Endometrium (tissue), 2 donors: ENCODE data around the gene ARL15.
"Not testable (repeated sequence)": the region's sequence is repeated elsewhere in the genome, so short reads cannot be mapped to it uniquely, and the experiment has no call there.

ENCODE experiments used
- FAIRE-seq: peaks from 2 replicates; lab custom pipeline; 2012; peaks lifted over from hg19 to GRCh38; lab: Jason Lieb, UNC
- donor health status: control.
- donor health status: control.

Gene ARL15

DNA sequence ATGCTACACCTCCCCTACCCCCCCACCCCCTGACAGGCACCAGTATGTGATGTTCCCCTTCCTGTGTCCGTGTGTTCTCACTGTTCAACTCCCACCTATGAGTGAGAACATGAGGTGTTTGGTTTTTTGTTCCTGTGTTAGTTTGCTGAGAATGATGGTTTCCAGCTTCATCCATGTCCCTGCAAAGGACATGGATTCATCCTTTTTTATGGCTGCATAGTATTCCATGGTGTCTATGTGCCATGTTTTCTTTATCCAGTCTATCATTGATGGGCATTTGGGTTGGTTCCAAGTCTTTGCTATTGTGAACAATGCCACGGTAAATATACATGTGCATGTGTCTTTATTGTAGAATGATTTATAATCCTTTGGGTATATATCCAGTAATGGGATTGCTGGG, 328.1 kb downstream of the ARL15 start:
- not testable (repeated sequence) for FAIRE-seq

DNA sequence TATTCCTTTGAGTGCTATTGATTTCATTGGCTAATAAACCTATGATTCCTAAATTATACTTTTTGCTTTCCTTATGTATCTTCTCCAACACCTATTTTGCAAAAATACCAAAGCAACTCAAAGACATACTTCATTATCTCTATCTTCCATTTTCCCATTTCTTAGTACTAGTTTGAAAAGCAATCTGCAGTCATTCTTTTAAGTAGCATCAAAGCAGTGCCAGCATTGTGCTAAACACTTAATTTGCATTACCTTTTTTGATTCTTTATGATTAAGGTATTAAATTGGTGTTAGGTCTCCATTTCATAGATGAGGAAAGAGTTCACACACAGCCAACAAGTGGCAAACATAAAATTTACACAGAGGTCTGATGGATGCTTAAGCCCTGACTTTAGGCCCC, 330.3 kb downstream of the ARL15 start:
- FAIRE-seq, result no peak

DNA sequence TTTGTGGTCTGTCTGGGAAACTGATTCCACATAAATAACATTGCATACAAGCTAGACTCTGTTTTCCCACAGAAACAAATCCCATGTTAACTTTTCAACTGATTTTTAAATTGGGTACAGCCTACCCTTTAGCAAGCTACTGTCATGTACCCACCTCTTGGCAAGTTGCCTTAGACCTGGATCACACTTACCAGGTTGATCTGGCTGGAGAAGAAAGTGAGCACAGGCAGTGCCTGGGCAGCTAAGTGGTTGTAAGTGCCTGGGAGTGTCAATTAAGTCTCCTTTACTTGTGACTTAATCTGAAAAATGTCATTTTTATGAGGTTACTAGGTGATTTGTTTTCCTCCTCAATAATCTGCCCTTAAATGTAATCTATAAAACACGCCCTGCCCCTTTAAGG, 336.4 kb downstream of the ARL15 start:
- FAIRE-seq, result no peak

DNA sequence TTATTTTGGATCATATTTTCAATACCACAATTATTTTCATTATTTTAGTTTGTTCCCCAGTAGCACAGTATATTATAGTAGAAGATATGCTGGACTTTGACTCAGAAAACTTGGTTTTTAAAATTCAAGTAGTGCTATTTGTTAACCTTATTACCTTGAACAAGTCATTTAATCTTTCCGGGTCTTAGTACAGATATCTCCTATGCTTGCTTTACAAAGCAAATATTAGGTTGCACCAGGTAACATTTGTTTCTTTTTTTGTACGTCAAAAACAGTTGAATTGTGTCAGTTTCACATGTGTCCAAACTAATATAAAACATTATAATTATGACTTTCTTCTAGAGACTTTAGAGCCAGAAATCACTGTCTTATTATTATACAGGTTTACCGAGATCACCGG, 338.1 kb downstream of the ARL15 start:
- FAIRE-seq, result no peak

DNA sequence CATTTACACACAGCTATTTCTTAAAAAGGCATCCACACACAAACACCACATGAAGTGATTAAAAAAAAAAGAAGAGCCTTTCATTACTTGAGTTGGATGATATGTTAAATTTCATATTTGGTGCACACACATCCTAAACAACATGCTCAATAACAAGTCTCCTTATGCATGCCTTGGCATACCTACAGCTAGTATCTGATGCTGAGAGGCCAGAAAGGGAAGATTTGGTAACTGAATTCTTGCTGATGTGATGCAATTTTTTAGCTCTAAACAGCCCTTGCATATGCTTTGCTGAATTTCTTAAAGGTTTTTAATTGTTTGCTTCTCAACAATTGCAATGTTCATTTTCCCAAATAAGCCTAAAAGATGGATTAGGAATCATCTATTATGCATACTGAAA, 338.8 kb downstream of the ARL15 start:
- no peak for FAIRE-seq

DNA sequence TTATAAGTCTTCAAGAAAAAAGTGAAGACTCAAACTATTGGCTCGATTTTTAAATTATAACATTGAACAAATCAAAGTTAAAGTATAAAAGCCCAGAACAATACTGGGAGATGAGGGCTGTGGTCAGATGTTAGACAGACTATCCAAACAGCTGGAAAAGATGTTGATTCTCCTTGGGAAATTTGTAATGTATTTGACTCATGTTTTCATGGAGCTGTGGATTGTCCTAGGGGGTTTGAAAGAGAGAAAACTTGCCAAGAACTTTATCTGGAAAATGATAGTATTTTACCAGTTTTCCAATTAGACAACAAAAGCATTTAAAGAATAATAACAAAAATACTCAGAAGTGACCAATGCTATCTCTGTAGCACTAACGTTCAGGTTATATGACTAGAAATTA, 339.2 kb downstream of the ARL15 start:
- no peak for FAIRE-seq

DNA sequence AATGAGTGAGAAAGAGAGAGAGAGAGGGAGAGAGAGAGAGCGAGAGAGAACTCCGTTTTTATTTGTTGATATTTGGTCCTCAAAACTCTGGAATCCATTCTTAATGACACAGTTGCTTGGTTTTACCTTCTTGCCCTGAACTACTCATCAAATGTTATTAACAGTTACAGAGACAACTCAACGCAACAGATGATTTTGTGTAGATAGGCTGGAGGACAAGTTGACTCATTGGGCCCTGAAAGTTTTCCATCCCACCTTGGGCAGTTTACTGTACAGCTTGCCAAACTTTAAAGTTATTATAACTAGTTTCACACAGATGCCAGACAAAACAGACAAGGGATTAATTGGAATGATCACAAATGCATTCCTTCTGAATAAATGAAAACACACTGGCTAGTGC, 339.9 kb downstream of the ARL15 start:
- no peak for FAIRE-seq

DNA sequence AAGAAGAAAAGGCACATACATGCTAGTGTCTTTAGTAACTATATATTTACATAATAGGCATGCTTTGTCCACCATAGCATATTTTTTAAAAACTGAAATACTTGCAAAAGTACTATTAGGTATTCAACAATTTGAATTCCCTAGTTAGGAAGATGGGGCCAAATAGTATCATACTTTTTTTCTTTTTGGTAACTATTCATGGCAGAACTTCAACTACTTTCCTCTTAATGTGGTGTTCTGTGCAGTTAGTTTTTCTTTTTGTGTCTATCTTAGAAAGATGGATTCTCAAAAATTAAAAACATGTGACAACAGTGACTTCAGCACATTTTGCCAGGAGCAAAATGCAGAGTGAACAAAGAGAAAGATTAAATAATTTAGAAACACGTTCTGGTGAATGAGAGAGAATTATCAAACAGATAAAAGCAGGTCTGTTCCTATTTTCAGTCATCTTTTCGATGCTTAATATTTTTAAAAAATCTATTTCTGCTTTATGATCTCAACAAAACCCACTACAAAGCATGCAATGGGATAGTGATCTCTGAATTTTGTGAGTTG, 341.1 kb downstream of the ARL15 start:
- FAIRE-seq, result no peak

DNA sequence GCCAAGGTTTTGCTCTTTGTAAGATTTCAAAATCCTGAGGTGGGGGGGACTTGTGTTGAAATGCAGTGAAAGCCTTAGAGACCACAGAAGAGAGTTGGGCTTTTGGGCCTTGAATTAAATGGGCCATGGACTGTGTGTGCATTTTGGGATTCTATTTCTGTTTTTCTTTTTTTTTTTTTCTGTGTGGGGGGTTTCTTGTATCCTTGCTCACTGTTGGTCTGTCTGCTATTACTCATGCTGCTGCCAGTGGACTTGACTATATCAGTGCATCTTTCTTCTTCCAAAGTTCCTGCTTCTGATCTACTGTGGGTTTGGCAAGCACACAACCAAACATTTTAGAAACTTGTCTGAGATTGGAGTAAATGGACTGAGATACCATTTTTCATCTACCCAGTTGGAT, 344.9 kb downstream of the ARL15 start:
- no peak for FAIRE-seq

DNA sequence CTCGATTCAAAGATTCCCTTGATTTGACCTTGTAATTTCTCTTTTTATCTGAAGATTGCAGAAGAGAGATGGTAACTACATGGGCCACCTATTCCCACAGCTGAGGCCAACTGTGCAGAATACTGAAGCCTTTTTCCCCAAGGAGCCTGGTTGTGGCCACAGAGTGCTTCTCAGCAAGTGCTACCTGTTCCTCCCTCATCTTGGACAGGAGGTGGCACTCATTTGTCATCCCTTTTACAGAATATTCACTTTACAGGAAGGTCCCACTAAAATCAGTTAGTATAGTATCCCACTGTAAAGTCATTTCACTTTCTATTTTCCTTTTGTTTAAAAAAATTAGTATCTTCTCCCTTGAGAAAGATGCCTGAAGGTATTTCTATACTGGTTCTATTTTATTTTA, 346.4 kb downstream of the ARL15 start:
- FAIRE-seq, result no peak

DNA sequence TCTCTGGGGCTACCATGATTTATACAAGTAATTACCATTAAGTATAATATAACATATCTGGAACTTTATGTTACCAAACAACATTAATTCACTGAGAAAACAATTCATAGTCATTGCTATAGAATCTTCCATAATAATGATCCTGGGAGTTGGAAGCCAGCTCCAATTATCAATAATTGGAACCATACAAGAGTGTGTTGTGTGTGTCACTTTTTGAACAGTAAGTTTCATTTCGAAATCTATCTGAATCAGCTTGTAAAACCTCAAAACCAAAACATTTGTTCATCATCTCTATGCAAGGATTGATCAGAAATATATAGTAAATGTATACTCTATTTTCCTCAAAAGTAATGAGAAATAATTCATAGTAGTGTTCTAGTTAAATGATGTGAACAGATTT, 348.1 kb downstream of the ARL15 start:
- no peak for FAIRE-seq

DNA sequence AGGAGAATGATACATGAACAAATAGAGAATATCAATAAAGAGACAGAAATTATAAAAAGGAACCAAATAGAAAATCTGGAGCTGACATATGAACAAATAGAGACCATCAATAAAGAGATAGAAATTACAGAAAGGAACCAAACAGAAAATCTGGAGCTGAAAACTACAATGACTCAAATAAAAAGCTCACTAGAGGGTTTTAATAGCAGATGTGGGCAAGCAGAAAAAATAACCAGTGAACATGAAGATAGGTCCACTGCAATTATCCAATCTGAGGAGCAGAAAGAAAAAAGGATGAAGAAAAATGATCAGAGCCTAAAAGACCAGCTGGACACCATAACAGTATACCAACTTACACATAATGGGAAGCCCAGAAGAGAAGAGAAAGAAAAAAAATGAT, 353.7 kb downstream of the ARL15 start:
- no peak for FAIRE-seq

DNA sequence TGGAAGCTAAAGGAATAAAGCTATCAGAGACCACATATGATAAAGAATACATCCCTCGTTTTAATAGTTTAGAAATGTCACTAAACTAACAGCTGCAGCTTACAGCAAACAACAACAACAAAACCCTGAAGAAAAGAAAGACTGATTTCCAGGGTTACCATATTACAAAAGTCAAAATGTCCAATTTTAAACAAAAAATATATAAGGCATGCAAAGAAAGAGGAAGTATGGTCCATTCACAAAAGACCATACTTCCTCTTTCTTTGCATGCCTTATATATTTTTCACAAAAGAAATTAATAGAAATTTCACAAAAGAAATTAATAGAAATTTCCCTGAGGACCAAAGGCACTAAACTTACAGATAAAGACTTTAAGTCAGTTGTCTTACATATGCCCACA, 354.2 kb downstream of the ARL15 start:
- FAIRE-seq, result no peak

DNA sequence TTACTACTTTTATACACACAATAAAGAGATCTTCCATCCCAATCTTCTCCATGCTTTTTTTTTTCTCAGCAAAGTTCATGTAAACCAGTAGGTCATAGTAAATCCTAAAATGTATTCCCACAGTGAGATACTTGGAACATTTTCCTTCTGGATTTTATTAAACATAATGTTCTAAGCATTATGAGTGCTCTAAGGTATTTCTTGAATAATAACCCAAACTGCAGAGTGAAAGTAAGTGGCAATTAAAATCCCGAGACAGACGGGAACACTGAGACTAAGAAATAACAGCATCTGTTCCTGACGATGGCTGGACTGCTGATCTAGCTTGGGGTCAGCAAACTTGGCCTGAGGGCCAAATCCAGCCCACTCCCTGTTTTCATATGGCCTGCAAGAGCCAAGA, 359.8 kb downstream of the ARL15 start:
- FAIRE-seq, result no peak

DNA sequence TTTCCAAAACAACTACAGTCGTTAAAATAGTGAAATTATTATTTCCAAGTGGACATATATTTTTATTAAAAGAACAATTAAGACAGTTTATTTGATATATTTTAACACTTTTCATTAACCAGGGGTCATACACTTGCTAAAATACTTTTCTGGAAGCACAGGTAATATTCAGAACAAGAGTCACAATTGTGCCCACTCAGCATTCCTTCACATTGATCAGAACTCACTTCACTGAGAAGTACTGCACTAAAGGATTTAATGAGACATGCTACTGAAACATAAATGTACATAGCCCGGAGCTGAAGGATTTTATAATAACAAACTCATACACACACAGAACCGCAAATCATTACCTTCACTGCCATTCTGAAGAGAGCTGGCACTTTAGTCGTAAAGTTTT, 361.8 kb downstream of the ARL15 start:
- no peak for FAIRE-seq

DNA sequence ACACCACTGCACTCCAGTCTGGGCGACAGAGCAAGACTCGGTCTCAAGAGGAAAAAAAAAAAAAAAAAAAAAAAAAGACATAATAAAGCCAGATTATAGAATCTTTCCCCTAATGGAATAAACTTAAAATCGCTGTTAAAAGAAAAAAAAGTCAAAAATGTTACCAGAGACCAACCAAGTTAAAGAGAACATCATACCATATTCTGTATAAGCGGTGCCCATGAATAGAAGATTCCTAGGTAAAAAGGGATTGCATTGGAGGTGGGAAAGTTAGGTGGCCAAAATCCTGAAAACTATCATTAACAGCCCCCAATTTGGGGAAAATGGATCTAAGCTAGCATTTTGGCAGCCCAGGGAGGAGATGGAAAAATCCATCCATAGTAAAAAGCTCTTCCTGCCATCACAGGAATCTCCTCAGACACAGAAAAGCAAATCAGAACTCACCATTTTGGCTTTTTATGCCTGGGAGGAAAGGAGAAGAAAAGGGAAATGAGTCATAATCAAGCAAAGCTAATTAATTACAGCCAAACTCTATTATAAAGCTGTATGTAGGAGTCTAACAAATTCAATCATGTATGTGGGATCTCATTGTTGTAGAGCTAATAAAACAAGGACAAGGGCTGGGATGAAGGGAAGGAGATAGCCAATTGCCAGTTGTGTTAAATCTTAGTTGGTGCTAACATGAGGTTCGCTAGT, 363.8 kb downstream of the ARL15 start:
- peak; percentile 39 for FAIRE-seq

DNA sequence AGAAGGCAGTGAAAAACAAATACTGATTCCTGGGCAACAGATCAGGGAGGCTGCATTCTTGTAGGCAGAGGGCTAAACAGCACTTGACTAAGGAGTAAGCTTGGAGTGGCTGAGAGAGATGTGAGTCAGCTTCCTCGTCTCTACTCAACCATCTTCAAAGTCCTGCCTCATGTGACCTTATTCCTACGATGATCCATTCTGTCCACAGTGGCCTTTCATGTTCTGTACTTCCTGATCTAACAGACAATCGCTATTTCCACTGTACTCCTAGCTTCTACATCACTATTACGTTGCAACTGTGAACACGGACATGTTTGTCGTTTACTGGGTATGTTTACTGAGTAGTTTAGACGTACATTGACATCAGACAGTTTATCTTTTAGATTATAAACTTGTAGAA, 365.4 kb downstream of the ARL15 start:
- FAIRE-seq, result no peak

DNA sequence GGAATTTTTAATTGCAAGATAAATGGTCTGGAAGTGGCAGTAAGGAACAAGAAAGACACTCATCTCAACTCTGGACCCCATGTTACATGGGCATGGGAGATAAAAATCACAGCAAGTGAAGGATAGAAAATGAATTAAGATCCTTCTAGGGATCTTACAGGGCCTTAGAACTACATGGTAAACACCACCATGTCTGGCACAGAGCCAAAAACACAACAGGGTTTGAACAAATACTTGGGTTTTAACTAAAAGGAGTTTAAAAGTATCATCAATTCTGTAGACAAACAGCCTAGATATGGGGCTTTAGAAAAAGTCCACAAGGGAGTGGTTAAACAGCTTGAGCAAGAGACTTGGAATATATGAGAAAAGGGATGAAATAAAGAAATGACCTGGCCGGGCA, 366.4 kb downstream of the ARL15 start:
- FAIRE-seq, result no peak

DNA sequence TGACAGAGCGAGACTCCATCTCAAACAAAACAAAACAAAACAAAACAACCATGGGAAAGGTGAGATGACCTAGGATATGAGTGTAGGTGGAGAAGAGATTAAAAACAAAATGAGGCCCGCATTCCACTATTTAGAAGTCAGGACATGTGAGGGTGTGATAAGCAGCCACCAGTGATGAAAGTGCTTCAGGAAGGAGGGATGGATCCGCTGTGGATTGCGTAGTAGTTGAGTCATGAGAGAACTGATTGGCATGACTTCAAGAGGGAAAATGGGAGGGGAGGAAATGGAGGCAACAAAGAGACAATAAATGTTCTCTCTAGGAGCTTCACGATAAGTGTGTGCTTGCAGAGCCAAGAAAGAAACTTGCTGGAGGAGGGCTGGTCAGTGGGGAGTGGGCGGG, 367.6 kb downstream of the ARL15 start:
- no peak for FAIRE-seq

DNA sequence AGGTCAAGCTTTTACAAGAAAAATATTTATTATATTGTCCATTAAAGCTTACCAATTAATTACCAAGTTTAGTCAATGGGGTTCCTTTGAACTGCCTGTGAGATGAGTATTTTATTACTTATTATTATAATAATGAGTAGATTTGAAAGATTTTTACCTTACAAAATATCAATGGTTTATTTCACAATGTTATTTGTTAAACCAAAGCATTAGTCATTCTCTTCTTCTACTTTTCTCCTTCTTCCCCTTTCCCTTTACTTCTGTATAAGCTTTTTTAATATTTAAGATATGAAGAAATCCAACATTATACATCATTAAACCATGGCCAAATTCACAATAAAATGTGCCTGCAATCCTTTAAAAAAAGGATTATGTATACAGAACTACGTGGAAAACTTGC, 369.5 kb downstream of the ARL15 start:
- peak; percentile 81 for FAIRE-seq

DNA sequence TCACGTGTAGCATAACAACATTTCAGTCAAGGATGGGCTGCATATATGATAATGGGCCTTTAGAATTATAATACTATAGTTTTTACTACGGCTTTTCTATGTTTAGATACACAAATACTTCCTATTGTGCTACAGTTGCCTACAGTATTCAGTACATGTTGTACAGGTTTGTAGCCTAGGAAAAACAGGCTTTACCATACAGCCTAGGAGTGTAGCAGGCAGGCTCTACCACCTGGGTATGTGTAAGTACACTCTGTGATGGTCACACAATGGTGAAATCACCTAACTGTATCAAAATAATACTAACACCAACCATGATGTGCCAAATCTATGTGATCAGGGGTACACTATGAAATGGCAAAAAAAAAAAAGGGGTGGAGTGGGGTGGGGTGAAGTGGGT, 372.9 kb downstream of the ARL15 start:
- no peak for FAIRE-seq

DNA sequence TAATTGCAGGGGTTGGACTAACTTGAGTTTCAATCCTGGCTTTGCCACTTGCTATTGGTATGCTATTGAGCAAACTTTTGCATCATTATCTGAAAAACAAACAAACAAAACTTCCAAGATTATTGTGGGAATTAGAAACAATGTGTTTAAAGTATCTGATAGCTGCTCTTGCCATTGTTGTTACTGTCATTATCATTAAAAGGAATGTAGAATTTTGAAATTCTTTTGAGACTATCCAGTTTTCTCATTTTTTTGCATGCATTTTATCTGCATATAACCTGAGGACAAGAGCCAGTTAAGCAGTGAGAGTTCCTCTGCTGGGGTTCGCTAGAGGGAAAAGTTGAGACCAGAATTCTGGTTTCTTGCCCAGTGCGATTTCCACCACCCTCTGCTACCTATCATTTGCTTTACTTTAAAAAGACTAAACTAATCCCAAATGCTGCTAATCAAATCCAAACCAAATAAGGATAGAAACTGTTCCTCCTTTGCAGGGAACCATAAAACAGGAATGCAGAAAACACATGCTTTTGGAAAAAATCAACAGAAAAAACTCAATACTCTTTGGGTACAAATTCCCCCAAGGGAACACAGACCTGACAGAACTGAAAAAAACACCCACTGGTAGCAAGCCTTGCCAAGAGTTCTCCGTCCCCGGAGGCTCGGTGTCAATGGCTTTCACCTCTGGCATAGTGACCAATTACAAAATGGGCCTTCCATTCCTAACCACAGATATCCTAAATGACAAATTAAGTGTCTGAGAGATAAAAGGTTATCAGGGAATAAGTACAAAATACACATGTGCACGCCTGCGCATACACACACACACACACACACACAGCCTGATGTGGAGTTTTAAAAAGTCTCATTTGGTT, 373.7 kb downstream of the ARL15 start:
- peak; percentile 92 for FAIRE-seq

DNA sequence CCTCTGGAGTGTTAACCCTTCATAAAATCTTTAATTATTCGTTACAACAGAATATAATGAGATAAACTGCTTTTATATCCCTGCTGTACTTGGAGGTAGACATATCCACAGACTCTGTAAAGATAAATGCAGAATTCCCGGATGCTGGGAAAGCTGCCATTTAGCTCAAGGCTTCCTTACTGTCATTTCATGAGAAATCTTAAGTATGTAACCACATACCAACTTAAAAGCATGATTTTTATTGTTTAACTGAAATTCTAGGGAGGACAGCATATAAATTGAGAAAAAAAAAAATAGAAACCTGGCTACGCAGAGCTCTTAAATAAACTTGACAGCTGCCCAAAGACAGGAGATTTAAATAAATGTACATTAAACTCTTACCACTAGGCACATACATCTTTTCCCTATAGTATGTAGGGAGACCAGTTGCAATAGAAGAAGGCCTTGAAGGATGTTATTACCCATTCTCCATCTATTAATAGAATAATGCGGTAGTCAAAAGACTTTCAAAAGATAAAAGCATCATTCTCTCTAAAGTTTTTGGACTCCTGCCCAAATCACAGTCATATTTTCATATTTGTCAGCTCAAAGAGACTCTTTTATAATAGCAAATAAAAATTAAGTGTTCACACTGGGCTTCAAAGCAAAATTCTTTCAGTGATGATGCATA, 376.1 kb downstream of the ARL15 start:
- FAIRE-seq, result peak; percentile 39
